OCI-M2 (cell line): ENCODE data around the gene DPF3.
"Not testable (repeated sequence)": the region's sequence is repeated elsewhere in the genome, so short reads cannot be mapped to it uniquely, and the experiment has no call there.

Experiments
- DNase-seq: peaks from one replicate; lab custom pipeline; 2025; ENCODE audit not compliant: unreplicated experiment; lab: John Stamatoyannopoulos, UW

The DPF3 gene

DNA sequence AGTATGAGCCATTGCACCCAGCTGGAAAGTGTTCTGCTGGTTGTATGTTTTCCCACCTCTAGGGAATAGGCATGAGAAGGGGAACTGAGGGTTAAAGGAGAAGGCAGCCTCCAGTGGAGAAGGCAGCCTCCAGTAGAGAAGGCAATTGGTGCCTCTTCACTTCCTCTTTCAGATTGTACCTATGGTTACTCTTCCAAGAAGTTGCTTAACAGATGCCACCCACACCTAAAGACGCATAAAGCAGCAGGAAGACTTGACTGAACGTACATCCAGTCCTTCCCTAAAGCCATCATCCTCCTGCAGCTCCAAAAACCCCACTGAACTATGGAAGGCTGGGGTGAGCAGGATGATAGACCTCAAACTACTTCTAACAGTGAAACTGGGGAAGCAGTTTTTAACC, 13.1 kb downstream of the DPF3 start:
- no peak for DNase-seq

DNA sequence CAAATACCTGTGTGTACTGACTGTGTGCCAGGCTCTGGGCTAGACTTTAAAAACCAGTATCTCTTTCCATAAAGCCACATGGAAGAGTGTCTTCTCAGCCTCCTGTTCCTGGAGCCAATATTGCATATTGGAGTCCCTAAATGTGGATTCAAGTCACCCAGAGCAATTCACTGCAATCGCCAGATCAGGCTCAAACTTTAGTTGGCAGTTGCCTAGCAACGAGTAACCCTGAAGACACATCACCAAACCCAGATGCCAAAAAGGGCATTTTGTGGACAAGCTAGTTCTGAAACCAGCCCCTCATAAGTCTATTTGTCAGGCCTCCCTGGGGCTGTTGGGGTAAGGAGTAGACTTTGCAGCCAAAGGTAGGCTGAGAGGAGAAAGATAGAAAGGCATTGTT, 13.7 kb downstream of the DPF3 start:
- DNase-seq: no peak

DNA sequence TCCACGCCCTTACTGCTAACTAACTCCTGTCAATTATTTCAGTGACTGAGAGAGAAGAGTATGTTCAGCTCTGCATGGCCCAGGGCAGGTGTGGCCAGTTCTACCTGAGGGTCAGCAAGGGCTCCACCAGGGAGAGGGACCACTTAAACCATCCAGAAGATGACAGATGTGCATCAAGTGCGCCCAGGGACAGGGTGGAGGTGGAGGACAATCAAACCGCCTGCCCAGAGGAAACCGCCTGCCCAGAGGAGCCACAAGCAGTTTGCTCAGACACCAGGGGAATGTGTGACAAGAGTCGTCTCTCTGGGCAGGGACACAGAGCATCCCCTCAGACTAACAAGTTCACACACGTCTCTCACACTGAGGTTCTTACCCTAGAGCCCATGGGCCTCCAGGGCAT, 14.5 kb downstream of the DPF3 start:
- DNase-seq: no peak

DNA sequence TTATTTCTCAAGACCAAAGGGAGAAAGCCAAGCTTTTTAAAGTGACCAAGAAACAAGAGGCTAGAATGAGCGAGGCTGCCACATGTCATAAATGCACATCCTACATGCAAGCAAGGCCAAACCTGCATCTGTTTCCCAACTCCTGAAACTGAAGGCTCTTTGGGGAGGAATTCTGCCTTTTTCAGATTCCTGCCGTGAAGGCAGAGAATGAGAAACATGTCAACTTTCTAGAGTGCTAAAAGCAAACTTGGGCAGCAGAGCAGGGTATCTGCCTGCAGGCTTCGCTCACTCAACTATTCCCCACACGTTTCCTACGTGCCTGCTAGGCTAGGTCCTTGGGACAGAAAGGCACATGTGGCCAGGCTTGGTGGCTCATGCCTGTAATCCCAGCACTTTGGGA, 15.2 kb downstream of the DPF3 start:
- DNase-seq: no peak

DNA sequence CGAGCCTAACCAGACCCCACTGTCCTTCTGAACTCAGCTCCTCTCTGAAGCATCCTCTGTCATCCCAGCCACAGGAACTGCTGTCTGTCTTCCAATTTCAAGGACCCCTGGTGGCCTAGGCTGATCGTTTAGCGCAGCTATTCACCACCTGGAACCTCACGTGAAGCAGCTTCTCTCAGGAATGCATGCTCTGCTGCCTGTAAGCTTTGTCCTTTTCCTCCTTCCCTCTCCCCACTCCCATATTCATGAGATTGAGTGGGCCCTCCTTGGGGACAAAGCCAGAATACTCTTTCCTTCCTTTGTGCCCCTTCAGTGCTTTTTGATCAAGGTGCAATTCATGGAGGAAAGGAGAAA, 17.2 kb downstream of the DPF3 start:
- no peak for DNase-seq

DNA sequence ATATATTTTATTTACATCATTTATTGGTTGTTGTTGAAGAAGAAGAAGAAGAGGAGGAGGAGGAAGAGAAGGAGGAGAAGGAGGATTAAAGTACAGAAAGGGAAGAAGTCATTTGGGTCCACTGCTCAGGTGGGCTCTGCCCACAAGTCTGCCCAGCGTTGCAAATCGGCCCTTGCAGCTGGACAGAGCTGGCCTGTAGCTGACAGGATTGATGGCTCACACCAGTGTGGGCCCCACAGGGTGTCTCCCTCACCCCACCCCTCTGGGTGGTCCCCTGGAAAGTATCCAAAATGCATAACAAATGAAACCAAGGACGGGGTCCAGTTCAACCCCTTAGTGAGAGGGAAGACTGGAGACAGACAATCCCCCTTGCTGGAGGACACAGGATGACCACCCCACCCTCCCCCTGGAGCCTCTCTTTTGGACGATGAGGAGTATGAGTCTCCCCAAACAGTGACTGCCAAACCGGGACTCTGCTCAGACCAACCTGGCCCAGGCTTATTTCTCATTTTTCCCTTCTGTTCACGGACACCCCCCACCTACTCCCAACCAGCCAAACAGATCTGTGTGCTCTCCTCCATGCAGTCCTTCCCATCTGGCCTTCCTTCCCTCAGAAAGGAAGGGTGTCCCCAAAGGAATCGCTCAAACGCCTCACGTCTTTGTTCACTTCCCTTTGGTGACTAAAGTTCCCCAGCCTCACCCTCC, 17.7 kb downstream of the DPF3 start:
- DNase-seq: no peak

DNA sequence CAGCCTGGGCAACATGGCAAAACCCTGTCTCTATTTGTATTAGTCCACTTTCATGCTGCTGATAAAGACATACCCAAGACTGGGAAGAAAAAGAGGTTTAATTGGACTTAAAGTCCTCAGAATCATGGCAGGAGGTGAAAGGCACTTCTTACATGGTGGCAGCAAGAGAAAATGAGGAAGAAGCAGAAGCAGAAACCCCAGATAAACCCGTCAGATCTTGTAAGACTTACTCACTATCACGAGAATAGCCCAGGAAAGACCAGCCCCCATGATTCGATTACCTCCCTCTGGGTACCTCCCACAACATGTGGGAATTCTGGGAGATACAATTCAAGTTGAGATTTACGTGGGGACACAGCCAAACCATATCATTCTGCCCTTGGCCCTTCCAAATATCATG, 23.0 kb downstream of the DPF3 start:
- DNase-seq: not testable (repeated sequence)

DNA sequence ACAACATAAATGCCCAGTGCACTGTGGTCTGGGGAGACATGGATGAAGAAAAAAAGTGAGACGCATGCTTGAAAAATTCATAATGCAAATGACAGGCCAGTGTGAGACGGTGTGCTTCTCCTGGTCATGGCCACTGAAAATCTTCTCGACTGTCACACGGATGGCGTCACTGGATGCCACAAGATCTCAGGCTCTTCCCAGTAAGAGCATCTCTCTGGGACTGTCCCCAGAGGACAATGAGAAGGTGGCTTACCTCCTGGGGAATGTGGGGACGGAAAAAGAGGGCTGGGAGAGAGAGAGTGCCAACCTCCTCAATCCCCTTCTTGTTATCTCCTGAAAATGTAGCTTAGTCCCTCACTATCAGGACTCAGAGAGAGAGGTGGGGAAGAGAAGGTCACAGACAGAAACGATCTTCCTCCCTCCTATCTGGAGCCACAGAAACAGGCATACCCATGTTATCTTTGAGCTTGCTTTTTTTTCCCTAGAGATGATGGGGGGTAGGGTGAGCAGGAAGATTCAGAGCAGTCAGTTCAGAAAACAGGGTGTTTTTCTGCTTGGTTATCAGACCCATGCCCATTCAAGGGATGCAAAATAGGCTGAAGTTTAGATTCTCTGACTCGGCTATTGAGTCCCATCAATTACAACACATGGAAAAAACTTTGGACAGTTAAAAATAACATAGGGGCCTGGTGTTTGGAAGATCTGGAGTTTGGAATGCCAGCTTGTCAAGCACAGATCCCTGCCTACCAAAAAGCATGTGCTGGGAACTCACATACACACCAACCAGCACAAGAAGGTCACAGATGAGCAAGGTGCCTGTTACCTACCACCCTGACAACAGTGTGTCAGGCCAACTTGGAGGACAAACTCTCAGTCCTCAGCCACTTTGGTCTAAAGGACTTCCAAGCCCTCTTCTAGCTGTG, 24.2 kb downstream of the DPF3 start:
- peak; percentile 91 for DNase-seq

DNA sequence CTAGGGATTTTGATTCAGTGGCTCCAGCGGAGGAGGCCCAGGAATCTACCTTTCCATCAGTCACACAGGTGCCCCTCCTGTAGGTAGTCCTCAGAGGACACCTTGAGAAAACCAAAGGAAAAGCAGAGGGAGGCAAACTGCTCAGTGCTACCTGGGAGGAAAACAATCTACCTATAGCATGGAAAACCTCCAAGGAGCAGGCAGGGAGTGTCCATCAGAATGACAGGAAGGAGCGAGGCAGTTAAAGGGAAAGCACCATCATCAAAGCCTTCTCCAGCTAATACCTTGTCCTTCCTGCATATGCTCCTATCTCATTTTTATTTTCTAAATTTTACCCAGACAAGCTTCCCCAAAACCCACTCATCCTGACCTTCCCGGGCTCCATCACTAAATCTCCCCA, 25.4 kb downstream of the DPF3 start:
- no peak for DNase-seq

DNA sequence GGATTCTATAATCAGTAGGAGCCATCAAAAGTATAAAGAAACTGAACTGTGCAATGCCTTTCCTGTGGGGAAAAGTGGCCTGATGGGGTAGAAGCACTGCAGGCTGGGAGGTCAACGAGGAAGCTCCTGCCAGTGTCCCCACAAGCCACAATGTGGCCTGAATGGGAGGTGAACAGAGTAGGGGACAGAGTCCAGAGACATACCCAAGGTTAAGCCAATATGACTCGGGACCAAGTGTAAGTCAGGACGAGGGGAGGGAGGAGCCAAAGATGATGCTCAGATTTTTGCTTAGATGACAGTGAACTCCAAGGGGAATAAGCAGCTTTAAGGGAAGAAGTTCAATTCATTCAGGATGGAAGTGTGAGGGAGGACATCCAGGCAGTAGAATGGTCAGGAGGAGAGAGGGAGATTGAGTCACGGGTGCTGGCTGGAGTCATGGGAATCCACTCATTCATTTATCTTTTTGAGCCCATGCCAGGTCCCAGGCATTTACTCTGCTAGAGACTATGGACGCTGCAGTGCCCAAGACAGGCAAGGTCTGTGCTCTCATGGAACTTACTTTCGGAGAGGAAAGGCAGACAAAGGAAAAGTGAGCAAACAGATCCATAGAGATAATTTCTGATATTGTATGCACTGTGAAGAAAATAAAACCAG, 29.1 kb downstream of the DPF3 start:
- no peak for DNase-seq

DNA sequence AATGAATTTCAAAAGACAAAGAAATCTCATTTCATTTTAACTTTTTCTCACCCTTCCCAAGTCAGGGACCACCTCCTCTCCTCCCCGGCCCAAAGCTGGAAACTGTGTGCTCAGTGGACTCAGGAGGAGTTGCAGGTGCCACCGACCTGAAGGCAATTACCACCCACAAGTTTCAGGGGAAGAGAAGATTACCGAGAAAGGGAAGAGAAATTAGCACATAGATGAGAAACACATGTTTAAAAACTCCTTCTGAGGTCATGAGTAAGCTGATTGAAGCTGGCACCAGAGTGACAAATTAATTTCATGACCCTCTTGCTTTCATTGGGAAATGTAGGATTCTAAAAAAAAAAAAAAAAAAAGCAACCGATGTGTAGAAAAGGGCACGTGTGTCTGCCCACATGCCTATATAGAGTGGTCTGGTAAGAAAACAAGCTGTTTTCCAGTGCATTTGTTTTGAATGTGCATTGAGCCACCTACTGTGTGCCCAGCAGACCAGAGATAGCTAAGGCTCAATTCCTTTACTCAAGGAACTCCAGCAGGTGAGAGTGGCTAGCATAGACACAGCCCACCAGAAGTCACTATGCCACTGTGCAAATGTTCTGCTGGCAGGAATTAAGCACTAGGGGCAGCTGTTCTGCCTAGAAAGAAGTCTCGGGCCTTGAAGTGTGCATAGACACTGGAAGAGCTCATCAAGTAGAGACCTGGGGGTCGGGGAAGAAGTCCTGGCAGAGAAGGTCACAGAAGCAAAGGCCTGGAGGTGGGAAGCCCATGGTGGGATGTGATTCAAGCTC, 30.5 kb downstream of the DPF3 start:
- DNase-seq: no peak

DNA sequence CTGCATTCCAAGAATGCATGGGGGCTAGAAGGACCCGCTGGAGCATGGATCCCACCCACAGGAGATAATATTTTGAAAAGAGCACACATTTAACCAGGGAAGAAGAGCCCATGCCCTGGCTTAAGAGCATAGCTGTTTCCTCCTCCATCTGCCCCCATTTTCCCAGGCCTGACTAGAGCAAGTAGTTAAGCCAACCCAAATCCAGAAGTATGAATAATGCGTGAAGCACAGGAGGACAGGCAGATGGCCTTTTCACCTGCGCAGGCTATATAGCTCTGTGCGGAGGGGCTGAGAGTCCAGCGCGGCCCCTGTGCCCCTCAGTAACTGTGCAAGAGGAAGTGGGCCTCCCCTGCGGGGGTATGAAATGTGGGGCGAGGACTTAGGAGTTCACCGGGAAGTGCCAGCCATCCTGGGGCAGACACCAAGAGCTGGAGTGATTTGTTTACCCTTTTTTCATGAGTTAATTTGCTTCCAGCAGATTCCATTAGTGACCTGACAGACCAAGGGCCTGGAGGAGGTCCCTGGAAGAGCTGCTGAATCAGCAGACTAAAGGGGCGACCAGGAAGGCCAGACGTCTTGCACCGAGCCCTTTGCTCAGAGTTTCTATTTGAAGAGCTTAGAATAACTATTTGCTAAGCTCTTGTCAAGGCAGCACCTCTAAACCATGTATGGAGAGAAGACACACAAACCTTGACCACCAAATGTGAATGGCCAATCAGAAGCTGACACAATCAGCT, 37.2 kb downstream of the DPF3 start:
- no peak for DNase-seq

DNA sequence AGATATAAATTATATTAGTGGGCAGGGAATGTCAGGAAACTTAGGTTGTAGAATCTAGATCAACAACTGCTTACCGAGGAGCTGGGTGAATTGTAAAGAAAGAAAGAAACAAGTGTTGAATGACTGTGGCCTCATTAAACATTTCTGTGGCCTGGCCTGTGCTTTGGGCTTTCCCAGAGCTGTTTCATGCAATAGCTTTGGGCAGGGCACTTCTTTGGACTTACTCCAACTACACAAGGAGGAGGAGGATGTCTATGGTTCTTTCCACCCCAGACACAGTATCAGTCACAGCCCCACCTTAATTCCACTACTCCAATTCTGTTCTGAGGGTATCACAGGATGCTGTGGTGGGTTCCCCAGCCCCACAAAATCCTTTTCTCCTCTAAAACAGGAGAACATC, 38.0 kb downstream of the DPF3 start:
- DNase-seq: no peak

DNA sequence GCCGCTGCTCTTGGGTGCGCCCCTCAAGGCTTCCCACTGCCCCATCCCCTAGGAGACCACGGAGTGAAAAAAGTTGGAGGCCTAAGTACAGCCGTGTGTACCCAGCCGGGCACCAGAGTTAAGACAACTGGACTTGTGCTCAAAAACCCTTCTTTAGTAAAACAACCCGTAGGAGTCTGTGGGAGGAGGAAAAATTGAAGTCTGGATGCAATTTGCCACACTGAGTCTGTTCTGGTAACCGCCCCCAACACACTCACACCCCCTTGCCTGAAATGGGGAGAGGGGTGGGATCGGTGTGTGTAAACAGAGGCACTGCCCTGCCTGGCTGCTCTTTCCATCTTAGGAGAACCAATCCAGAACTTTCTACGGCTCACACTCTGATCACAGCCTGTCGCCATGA, 41.7 kb downstream of the DPF3 start:
- DNase-seq: no peak

DNA sequence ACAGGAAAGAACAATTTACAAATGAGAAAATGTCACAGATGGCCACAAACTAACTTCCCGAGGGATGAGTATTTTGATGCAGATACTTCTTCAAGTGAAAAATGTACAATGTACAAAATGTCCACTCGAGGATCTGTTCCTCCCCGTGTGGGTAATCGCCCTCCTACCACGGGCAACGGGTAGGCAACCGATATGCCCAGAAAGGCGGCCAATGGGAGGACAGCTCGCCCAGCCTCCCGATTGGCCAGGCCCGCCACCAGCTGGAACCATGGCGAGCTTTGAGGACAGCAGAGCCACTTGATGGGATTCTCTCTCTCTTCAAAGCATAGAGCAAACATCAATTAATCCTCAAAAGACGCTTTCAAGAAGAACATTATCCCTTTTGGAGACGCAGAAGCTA, 42.3 kb downstream of the DPF3 start:
- DNase-seq: no peak

DNA sequence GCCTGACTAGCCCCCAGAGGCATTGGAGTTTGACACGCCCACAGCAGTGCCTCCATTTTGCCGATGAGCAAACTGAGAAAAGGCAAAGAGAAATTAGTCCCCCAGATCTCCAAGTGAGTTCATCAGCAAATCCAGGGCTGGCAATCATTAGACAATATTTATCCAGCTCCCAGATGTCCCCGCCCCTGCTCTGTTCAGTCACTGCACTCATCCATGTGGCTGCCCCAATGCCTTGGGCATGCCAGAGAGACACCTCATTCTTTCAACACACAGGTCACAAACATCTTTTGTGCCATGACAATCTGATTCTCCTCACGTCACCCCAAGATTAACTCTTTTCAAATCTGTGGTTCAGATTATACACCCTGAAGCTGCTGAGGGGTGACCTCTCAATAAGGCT, 43.5 kb downstream of the DPF3 start:
- no peak for DNase-seq

DNA sequence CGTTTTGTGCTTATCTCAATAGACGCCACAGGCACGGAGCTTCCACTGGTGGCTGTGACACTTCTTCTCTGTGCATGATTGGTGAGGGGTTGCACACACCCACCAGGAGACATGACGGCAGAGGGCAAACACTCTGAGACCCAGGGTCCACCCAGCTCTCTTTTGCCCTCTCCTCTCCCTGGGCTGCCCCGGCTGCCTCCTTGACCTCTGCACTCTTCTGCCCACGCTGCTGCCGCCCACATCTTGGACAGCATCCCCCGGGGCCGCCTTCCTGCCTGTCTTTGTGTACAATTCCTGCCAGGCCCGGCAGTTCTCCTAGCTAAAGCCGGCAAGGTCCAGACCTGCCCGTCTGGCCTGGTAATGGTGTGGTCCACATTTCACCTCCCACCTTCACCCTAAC, 44.7 kb downstream of the DPF3 start:
- DNase-seq: no peak

DNA sequence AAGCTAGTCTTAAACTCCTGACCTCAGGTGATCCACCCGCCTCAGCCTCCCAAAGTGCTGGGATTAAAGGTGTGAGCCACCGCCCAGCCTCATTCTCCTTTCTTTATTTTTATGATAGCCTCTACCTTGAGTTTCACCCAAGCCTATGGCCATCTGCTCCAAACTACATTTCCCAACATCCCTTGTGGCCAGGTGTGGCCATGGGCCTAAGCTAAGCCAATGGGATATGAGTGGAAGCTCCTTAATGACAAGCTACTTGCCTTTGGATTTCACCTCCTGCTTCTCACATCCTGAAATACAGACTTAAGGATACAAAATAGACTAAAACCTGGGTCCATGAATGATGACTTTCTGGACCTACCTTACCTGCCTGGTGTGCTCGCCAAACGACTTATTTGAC, 46.2 kb downstream of the DPF3 start:
- no peak for DNase-seq

DNA sequence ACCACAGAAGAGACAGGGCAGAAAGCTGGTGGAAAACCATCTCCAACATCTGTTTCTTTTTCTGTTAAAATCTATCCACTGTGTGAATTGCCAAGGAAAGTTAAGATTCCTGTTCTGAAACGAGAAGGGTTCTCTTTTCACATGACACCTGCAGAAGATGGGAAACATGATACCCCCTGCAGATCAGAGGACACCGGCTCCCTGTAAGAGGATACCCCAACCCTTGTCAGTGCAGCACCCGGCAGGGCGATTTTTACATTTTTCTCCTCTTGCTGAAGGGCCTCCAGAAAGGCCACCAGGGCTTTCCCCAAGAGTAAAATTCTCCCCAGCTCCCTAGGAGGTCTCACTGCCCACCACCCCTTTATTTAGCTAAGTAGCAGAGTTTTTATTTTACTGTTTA, 48.2 kb downstream of the DPF3 start:
- DNase-seq: no peak

DNA sequence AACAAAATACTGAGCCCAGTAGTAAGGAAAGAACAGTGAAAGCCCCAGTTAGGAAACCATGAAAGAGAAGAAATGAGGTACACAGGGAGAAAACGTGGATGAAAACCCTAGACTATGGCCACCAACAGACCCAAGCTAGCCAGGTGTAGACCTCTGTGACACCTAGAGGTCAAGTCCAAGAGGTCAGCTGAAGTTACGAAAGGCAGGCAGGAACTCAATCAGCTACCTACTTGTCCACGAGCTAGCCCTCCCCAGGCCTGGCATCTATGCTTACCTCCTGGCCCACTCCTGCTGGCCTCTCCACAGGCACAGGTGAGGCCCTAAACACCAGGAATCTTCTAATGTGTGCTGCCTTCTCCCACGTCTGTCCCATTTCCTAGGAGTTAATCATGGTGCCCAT, 48.7 kb downstream of the DPF3 start:
- no peak for DNase-seq

DNA sequence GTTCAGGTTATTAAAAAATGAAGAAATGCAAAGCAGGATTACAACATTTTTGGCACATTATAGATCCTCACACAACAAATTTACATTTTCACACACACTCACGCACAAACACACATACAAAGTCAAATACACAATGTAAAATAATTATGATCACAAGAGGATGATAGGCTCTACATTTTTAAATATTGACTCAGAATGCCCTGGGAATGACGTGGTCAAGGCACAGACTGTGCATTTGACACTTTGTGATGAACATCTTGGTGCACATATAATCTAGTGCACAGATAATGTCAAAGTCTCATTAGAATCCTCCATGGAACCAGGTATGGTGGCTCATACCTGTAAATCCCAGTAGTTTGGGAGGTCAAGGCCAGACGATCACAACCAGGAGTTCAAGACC, 49.4 kb downstream of the DPF3 start:
- DNase-seq: no peak
